Activated CD8-positive, alpha-beta memory T cell treated with anti-CD3 and anti-CD28 coated beads for 1 hour (primary cell): ENCODE measurements around the gene CADM1.

Experiments
- DNase-seq, 2 donors: peaks; one replicate each; pipeline ENCODE4 v3.0.0-alpha.2; 2020; ENCODE audit warnings: low read depth in 1 of 2; ENCODE audit errors: extremely low read depth in 1 of 2

The CADM1 gene

GRCh38 chr11:115162919-115163318 is 341.3 kb downstream of the CADM1 start:
- no peak for DNase-seq

- no peak for DNase-seq
Observed at GRCh38 chr11:115161876-115162275, 342.3 kb downstream of the CADM1 start.

- DNase-seq = no peak
Observed at GRCh38 chr11:115159207-115159606, 345.0 kb downstream of the CADM1 start.

- DNase-seq = no peak
Observed at GRCh38 chr11:115158053-115158452, 346.2 kb downstream of the CADM1 start.

- no peak for DNase-seq
Observed at GRCh38 chr11:115157247-115157646, 347.0 kb downstream of the CADM1 start.

DNA sequence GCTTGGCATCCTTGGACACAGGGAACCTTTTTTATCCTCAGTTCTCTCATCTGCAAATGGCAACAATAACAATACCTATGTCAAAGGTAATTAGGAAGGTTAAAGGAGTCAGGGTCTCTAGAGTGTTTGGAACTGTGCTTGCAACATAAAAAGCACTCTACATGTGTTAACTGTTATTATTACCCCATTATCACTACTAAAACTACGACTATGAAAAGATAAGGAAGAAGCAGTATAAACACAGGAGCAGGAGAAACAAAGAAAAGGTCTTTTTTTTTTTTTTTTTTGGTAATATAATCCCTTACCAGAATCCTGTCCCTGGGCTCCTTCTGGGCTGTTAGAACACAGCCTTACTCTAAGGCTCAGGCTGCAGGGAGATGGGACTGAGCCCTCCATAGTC is 348.2 kb downstream of the CADM1 start:
- DNase-seq = no peak

- no peak for DNase-seq
Observed at GRCh38 chr11:115155320-115155719, 348.9 kb downstream of the CADM1 start.

DNA sequence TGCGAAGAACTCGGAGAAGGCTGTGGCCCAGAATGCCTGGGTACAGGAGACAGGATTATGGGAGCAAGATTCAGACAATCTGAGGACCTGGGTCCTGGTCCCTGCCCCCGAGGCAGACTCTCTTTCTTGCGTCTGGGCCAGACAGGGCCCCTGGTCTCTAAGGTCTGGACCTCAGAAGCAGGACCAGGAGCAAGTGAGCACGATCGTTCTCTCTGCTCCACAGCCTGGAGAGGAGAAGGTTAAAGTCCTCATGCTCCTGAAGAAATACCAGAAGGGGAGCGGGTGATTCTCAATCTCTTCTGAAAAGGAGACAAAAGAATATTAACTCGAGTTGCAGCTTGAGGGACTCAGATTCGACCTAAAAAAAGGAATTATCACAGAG is 349.9 kb downstream of the CADM1 start:
- no peak for DNase-seq

DNA sequence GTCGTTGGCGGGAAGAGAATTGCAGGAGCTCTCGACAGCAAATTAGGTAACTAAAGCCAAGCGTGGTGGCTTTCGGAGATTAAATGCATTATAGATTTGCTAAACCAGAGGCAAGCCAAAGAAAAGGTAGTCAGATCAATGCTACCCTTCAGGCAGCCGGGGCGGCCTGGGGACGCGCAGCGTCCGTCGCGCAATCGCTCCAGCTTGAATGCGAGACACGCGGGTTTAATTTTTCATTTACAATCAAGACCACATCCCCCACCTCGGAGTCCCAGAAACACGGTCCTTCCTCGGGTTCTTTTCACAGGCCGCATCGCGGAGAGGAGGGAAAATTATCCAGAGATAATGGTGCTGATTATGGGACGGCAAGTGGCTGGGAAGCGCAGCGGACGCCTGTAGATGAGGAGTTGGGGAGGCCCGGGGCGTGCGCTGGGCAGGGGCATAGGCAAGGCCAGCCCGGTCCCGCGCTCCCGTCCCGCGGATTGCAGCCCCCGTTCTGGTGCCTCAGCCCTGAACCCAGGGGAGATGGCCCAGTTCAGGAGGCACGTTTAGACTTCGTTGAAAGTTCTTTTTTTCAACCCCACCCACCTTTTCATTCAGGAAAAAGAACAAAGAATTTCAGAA is 350.4 kb downstream of the CADM1 start:
- DNase-seq = no peak

- DNase-seq = no peak
Observed at GRCh38 chr11:115153135-115153534, 351.1 kb downstream of the CADM1 start.

DNA sequence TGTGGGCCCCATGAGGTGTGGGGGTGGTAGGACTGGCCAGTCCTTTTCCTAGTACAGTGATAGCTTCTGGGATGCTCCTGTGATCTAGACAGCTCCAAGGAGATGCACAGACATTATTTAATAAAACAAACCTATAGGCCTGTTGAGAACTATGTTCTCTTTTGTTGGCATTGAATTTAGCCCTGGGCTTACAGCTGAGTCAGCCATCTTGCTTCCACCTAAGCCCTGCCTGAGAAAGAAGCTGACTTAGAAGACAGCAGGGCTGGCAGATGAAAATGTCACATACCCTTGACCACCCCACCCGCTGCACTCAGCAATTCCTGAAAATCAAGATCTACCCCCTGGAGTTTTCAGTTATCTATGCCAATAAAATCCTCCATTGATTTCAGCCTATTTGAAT is 353.2 kb downstream of the CADM1 start:
- DNase-seq = no peak

GRCh38 chr11:115148691-115149090 is 355.5 kb downstream of the CADM1 start:
- no peak for DNase-seq

DNA sequence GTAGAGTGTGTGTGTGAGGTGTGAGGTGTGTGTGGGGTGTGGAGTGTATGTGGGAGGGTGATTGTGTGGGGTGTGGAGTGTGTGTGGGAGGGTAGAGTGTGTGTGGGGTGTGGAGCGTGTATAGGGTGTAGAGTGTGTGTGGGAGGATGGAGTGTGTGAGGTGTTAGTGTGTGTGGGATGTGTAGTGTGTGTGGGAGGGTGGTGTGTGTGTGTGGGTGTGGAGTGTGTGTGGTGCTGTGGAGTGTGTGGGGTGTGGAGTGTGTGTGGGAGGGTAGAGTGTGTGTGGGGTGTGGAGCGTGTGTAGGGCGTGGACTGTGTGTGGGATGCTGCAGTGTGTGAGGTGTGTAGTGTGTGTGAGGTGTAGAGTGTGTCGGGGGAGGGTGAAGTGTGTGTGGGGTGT is 356.1 kb downstream of the CADM1 start:
- DNase-seq = no peak

DNA sequence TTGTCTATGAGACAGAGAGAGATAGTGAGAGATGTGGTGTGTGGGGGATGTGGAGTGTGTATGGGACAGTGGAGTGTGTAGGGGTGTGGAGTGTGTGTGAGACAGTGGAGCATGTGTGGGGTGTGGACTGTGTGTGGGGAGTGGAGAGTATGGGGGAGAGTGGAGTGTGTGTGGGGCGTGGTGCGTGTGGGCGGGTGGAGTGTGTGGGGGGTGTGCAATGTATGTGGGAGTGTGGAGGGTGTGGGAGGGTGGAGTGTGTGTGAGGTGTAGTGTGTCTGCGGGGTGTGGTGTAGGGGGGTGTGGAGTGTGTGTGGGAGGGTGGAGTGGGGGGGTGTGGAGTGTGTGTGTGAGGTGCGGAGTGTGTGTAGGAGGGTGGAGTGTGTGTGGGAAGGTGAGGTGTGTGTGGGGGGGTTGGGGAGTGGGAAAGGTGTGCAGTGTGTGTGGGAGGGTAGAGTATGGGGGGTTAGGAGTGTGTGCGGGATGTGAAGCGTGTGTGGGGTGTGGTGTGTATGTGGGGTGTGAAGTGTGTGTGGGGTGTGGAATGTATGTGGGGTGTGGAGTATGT is 356.9 kb downstream of the CADM1 start:
- no peak for DNase-seq

DNA sequence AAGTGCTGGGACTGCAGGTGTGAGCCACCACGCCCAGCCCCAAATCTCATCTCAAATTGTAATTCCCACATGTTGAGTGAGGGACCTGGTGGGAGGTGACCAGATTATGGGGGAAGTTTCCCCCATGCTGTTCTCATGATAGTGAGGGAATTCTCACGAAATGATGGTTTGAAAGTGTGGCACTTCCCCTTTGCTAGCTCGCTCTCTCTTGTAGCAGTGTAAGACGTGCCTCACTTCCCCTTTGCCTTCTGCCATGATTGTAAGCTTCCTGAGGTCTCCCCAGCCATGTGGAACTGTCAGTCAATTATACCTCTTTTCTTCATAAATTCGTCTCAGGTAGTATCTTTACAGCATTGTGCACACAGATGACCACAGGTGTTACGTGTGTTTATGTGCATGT is 357.8 kb downstream of the CADM1 start:
- DNase-seq = no peak

DNA sequence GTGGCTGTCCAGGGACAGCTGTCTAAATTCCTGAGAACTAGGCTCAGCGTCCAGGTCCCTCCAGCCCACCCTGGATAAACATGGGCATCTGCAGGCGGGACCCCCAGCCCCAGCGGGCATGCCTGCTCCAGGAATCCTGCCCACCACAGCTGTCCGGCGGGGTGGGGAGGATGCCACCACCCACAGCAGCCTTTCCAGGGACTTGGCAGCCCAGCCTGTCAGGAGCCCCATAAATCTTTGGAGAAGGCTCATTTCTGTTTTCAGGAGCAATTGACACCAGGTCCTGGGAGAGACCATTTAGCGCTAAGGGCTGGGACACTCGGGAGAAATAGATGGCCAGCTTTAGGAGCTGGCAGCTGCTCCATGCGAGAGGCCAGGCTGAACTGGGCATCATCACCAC is 358.9 kb downstream of the CADM1 start:
- DNase-seq = no peak

- no peak for DNase-seq
Observed at GRCh38 chr11:115144914-115145313, 359.3 kb downstream of the CADM1 start.

DNA sequence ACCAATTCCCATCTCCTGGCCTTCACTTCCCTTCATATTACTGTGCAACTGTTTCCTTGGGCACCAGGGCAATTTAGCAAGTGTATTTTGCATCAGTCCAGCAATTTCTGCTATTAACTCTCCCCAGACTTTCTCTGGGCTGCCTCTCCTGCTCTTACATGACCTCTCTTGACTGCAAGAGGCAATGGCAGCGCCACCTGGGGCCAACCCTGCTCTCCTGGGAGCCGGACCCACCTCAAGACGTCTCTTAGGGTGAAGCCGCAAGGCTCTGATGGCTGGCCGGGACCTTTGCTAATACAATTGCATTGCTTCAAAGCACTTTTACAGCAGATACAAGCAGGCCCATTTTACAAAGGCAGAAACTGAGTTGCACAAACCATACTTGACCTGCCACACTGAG is 360.2 kb downstream of the CADM1 start:
- no peak for DNase-seq

DNA sequence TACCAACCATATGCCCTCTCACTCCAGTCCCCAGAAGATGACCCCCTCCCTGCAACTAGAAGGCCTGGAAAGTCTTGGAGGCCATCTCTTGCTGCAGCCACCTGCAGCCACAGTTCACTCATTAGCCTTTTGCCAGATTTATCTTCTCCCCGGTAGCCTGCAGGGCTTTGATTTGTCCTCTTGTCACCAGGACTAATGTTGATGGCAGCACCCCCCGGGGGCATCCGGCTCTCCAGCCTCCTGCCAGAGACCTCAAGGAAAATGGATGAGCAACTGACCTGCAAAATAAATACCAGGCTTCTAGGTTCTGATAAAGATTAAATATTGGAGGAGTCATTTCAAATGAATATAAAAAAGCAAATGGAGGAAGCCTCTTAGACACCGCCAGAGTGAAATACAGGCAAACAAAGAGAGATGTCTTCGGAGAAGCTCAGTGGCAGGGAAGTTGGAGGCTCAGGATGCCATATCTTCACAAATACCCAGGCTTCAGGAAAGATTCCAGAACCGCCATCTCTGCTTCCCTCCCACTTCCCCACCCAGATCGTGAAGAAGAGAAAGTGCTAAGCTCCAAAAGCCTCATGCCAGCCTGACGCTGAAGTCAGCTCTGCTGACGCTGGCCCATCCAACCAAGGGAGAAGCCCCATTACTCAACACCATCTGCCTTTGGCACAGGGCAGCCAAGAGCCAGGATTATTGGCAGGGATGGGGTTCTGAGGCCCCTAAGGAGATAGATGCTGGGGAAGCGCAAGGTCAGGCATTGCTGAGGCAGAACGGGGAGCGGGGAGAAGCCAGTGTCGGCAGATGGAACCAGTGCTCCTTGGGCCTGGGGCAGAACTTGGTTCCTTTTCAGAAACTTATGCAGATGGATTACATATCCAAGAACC is 362.7 kb downstream of the CADM1 start:
- DNase-seq = no peak

DNA sequence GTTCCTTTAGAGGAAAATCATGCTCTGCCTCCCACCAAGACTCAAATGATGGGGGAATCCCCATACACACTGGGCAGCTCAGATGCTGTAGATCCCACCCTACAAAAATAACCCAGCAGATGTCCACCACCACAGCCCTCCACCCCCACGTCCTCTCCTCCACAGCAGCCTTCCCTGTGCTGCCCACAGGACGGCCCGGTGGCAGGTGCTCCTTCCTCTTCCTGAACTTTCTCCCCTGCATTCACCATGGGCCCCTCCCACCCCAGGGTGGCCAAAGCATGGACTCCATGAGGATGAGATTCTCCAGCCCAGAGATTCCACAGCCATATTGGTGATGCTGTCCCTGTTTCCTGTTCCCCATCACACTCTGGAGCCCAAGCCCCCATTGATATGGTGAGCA is 368.3 kb downstream of the CADM1 start:
- DNase-seq = no peak

DNA sequence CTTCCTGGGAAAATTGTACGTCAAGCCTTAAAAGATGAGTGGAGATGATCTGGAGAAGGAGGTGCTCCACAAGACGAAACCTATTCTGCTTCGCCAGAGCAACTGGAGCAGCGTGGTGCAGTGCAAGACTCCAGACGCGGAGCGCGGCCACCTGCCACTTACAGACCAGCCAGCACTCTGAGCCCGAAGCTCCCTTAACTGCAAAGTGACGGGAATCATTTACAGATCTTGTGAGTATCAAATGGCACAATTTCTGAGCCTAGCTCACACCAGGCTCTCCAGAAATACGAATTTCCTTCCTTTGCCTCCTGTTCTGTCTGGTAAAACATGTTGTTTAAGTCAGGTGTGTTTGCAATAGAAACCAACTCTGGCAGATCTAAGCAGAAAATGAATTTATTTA is 369.3 kb downstream of the CADM1 start:
- DNase-seq = no peak
